HG03558 (cell line): ENCODE results near the gene PHKB.
"Not testable (repeated sequence)": the region's sequence is repeated elsewhere in the genome, so short reads cannot be mapped to it uniquely, and the experiment has no call there.

ENCODE experiments used
- ATAC-seq: cut with Tn5 transposase; IDR thresholded peaks from one replicate; pipeline ENCODE4 v1.9.1; 2021; ENCODE audit warnings: moderate number of reproducible peaks; ENCODE audit not compliant: unreplicated experiment; ENCODE audit errors: extremely low read depth

The PHKB gene

GRCh38 chr16:47499700-47500264 lies 38.7 kb downstream of the PHKB start:
- no peak for ATAC-seq

- ATAC-seq = no peak
Measured at GRCh38 chr16:47503936-47504335, 42.8 kb downstream of the PHKB start.

GRCh38 chr16:47504599-47504998 lies 43.5 kb downstream of the PHKB start:
- ATAC-seq = no peak

GRCh38 chr16:47506800-47507199 lies 45.7 kb downstream of the PHKB start:
- ATAC-seq = no peak

- no peak for ATAC-seq
Measured at GRCh38 chr16:47507701-47508100, 46.6 kb downstream of the PHKB start.

- no peak for ATAC-seq
Measured at GRCh38 chr16:47511882-47512281, 50.8 kb downstream of the PHKB start.

- no peak for ATAC-seq
Measured at GRCh38 chr16:47519037-47519436, 57.9 kb downstream of the PHKB start.

GRCh38 chr16:47519546-47519945 lies 58.4 kb downstream of the PHKB start:
- ATAC-seq = no peak

- ATAC-seq = no peak
Measured at GRCh38 chr16:47519996-47520679, 59.0 kb downstream of the PHKB start.

GRCh38 chr16:47523342-47524006 lies 62.3 kb downstream of the PHKB start:
- ATAC-seq = peak; percentile 98

GRCh38 chr16:47524007-47524405 lies 62.9 kb downstream of the PHKB start:
- no peak for ATAC-seq

GRCh38 chr16:47528431-47528830 lies 67.3 kb downstream of the PHKB start:
- ATAC-seq = no peak

GRCh38 chr16:47533744-47534292 lies 72.7 kb downstream of the PHKB start:
- ATAC-seq = no peak

GRCh38 chr16:47538472-47538871 lies 77.3 kb downstream of the PHKB start:
- ATAC-seq = no peak

GRCh38 chr16:47539707-47540670 lies 78.9 kb downstream of the PHKB start:
- not testable (repeated sequence) for ATAC-seq

- ATAC-seq = not testable (repeated sequence)
Measured at GRCh38 chr16:47541135-47541534, 80.0 kb downstream of the PHKB start.

GRCh38 chr16:47544255-47544654 lies 83.1 kb downstream of the PHKB start:
- ATAC-seq = not testable (repeated sequence)

GRCh38 chr16:47551185-47551584 lies 90.1 kb downstream of the PHKB start:
- ATAC-seq = not testable (repeated sequence)

- ATAC-seq = not testable (repeated sequence)
Measured at GRCh38 chr16:47551767-47552166, 90.6 kb downstream of the PHKB start.
